Loucy (cell line): Measurements from ENCODE around the gene ZBTB16.

Experiments used
- EZH2phosphoT487 ChIP-seq: fragments of 200-600 bp; IDR thresholded peaks from 2 replicates; pipeline ENCODE4 v1.6.1; 2018; ENCODE audit warnings: antibody characterized with exemption, mild to moderate bottlenecking, moderate library complexity, borderline replicate concordance
- TF ChIP-seq, protein P1 (sequence below): fragments of 200-600 bp; sonication (generic); conservative IDR thresholded peaks from 2 replicates; pipeline ENCODE4 v1.5.1; 2014; ENCODE audit warnings: mild to moderate bottlenecking, antibody characterized with exemption, low read length

GRCh38 chr11:114185436-114185835 is 125.9 kb downstream of the ZBTB16 start:
- TF ChIP-seq, protein P1, sequence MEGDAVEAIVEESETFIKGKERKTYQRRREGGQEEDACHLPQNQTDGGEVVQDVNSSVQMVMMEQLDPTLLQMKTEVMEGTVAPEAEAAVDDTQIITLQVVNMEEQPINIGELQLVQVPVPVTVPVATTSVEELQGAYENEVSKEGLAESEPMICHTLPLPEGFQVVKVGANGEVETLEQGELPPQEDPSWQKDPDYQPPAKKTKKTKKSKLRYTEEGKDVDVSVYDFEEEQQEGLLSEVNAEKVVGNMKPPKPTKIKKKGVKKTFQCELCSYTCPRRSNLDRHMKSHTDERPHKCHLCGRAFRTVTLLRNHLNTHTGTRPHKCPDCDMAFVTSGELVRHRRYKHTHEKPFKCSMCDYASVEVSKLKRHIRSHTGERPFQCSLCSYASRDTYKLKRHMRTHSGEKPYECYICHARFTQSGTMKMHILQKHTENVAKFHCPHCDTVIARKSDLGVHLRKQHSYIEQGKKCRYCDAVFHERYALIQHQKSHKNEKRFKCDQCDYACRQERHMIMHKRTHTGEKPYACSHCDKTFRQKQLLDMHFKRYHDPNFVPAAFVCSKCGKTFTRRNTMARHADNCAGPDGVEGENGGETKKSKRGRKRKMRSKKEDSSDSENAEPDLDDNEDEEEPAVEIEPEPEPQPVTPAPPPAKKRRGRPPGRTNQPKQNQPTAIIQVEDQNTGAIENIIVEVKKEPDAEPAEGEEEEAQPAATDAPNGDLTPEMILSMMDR = no peak
- TF ChIP-seq EZH2phosphoT487 = no peak
